Keratinocyte (primary cell): ENCODE measurements around the gene PCED1A. TPM values are rescaled to one million over a fixed set of nuclear protein-coding genes. Genes with fewer than 3 reads are reported as not detected.

Source experiments
- DNase-seq: peaks from one replicate; pipeline ENCODE4 v3.0.0-alpha.2; 2011; ENCODE audit warnings: low read depth, missing footprints, low spot score
- FAIRE-seq: peaks from 2 replicates; lab custom pipeline; 2011; peaks lifted over from hg19 to GRCh38; lab: Jason Lieb, UNC
- H2AFZ ChIP-seq: 2 replicates; pipeline ENCODE4 v1.6.0; 2012; ENCODE audit warnings: low read length, control low read depth, inconsistent platforms; ENCODE audit not compliant: control insufficient read depth
- H3K27ac ChIP-seq: 2 replicates; pipeline ENCODE4 v1.5.1; 2011; ENCODE audit warnings: low read length; ENCODE audit not compliant: control insufficient read depth, insufficient read depth
- H3K27me3 ChIP-seq: 3 replicates; pipeline ENCODE4 v1.6.0; 2011; ENCODE audit warnings: low read length; ENCODE audit not compliant: control insufficient read depth, insufficient read depth; ENCODE audit errors: extremely low read depth
- H3K36me3 ChIP-seq, 2 experiments: 2 replicates in 1 of 2; 3 replicates in 1 of 2; pipeline ENCODE4 v1.5.1; 2011; ENCODE audit warnings: low read length in 2 of 2, mild to moderate bottlenecking in 1 of 2; ENCODE audit not compliant: control insufficient read depth in 2 of 2, insufficient read depth in 2 of 2; ENCODE audit errors: extremely low read depth in 1 of 2
- H3K4me1 ChIP-seq: 3 replicates; pipeline ENCODE4 v1.5.1; 2011; ENCODE audit warnings: low read length; ENCODE audit not compliant: control insufficient read depth, insufficient read depth; ENCODE audit errors: extremely low read depth
- H3K4me2 ChIP-seq: 3 replicates; pipeline ENCODE4 v1.6.0; 2011; ENCODE audit warnings: low read depth, low read length; ENCODE audit not compliant: control insufficient read depth, insufficient read depth; ENCODE audit errors: extremely low read depth
- H3K4me3 ChIP-seq, 3 experiments: fragments of 200-600 bp in 1 of 3; sonication (generic) in 1 of 3; 2 replicates in 2 of 3; 3 replicates in 1 of 3; pipeline ENCODE4 v1.5.1; 2011 to 2016; ENCODE audit warnings: low read length in 3 of 3, mild to moderate bottlenecking in 3 of 3, control low read depth in 2 of 3, inconsistent platforms in 1 of 3, low read depth in 1 of 3, mixed read lengths in 1 of 3, mixed run types in 1 of 3, moderate library complexity in 1 of 3; ENCODE audit not compliant: control insufficient read depth in 2 of 3, insufficient read depth in 2 of 3; ENCODE audit errors: extremely low read depth in 1 of 3
- H3K79me2 ChIP-seq: 2 replicates; pipeline ENCODE4 v1.6.0; 2012; ENCODE audit warnings: low read length; ENCODE audit not compliant: control insufficient read depth, insufficient read depth
- H3K9ac ChIP-seq: 3 replicates; pipeline ENCODE4 v1.6.0; 2011; ENCODE audit warnings: low read length; ENCODE audit not compliant: control insufficient read depth, insufficient read depth; ENCODE audit errors: extremely low read depth
- H3K9me1 ChIP-seq: 3 replicates; pipeline ENCODE4 v1.6.0; 2011; ENCODE audit warnings: low read length; ENCODE audit not compliant: control insufficient read depth, insufficient read depth; ENCODE audit errors: extremely low read depth
- H3K9me3 ChIP-seq: 2 replicates; pipeline ENCODE4 v1.5.1; 2012; ENCODE audit warnings: low read depth, low read length; ENCODE audit not compliant: control insufficient read depth
- H4K20me1 ChIP-seq: 3 replicates; pipeline ENCODE4 v1.6.0; 2011; ENCODE audit warnings: low read length; ENCODE audit not compliant: control insufficient read depth, insufficient read depth; ENCODE audit errors: extremely low read depth
- CTCF ChIP-seq, 3 experiments: IDR thresholded peaks in 1 of 3; conservative IDR thresholded peaks in 1 of 3; optimal IDR thresholded peaks in 1 of 3; 2 replicates in 2 of 3; 3 replicates in 1 of 3; pipeline versions ENCODE3 to v1.5.1; 2011; ENCODE audit warnings: low read length in 3 of 3, mild to moderate bottlenecking in 3 of 3, moderate library complexity in 2 of 3, control low read depth in 1 of 3, inconsistent platforms in 1 of 3; ENCODE audit not compliant: insufficient read depth in 2 of 3; ENCODE audit errors: extremely low read depth in 1 of 3
- EZH2 ChIP-seq: IDR thresholded peaks from one replicate; pipeline ENCODE4 v1.6.1; 2012; ENCODE audit warnings: inconsistent platforms, mild to moderate bottlenecking, low read length, moderate library complexity
- dilution Hi-C: fragments of 300-500 bp; cut with MboI; formaldehyde crosslinking; loops from one replicate; pipeline ENCODE4 v1.7.0; 2020; ENCODE audit warnings: low sequenced_read_pairs; ENCODE audit not compliant: extremely low pct_ligation_motif_present
- polyA plus RNA-seq, 5 experiments: library from polyadenylated mRNA; depleted of rRNA in 3 of 5; stranded (reverse) in 3 of 5; stranded (forward) in 1 of 5; unstranded in 1 of 5; fragments of >200 nt; gene quantifications; 1 replicate in 1 of 5; 2 replicates in 3 of 5; 3 replicates in 1 of 5; pipeline versions ENCODE4 v1.2.1 to v1.2.3, GENCODE V29; 2011 to 2012; ENCODE audit warnings: missing spikeins in 2 of 5, low read depth in 1 of 5, low replicate concordance in 1 of 5

PCED1A gene
- polyA plus RNA-seq, 1 donor (not counting 4 experiments of a cell fraction or from before 2014, with no cell fraction given): 5.6 TPM

- no peak overlapping the region for H3K9ac ChIP-seq
- no peaks in the 10 kb centered on the region for H3K36me3 ChIP-seq
- no peaks in the 10 kb centered on the region for H3K9me1 ChIP-seq
- H3K4me3 ChIP-seq: no peak overlapping the region
- no peaks in the 10 kb centered on the region for H3K9me3 ChIP-seq
- peaks cover 2% of the 10 kb centered on the region for H4K20me1 ChIP-seq
- TF ChIP-seq EZH2: no peak
- no peak for TF ChIP-seq CTCF (optimal IDR thresholded peaks at IDR 0.05 in 1 of 3, IDR thresholded peaks at IDR 0.05 in 1 of 3, conservative IDR thresholded peaks at IDR 0.05 in 1 of 3; ENCODE audit: extremely low read depth in 1 of 3, insufficient read depth in 2 of 3, low read length in 3 of 3)
- no peak overlapping the region for H2AFZ ChIP-seq
- dilution Hi-C loops: no loop called here
- no peak overlapping the region for H3K4me2 ChIP-seq
- DNase-seq (no peak), FAIRE-seq (no peak)
- H3K4me1 ChIP-seq: peaks cover 7% of the 10 kb centered on the region
- H3K79me2 ChIP-seq: peaks cover 48% of the 10 kb centered on the region
- H3K27ac ChIP-seq: no peak overlapping the region
- no peaks in the 10 kb centered on the region for H3K27me3 ChIP-seq
These were observed 40.2 kb upstream of the PCED1A start for GRCh38 chr20:2880650-2881049.

GRCh38 chr20:2879146-2879545 lies 38.7 kb upstream of the PCED1A start:
- Histone ChIP-seq H3K27me3 (no peaks in the 10 kb centered on the region), H3K27ac (no peak overlapping the region), H3K4me1 (peaks cover 12% of the 10 kb centered on the region), H4K20me1 (peaks cover 2% of the 10 kb centered on the region), H3K36me3 (no peaks in the 10 kb centered on the region), H3K4me2 (no peak overlapping the region), H3K9ac (no peak overlapping the region), H3K4me3 (no peak overlapping the region), H3K9me1 (no peaks in the 10 kb centered on the region), H2AFZ (no peak overlapping the region), H3K79me2 (peaks cover 52% of the 10 kb centered on the region), H3K9me3 (no peaks in the 10 kb centered on the region)
- TF ChIP-seq CTCF (optimal IDR thresholded peaks at IDR 0.05 in 1 of 3, IDR thresholded peaks at IDR 0.05 in 1 of 3, conservative IDR thresholded peaks at IDR 0.05 in 1 of 3; ENCODE audit: extremely low read depth in 1 of 3, insufficient read depth in 2 of 3, low read length in 3 of 3): no peak
- no peak for TF ChIP-seq EZH2
- FAIRE-seq (peak; percentile 75), DNase-seq (no peak)
- dilution Hi-C loops: no loop called here
